Activated CD4-positive, alpha-beta T cell treated with anti-CD3 and anti-CD28 coated beads for 48 hours (primary cell): ENCODE measurements around the gene TMEM220.

Experiments used
- DNase-seq: peaks from one replicate; pipeline ENCODE4 v3.0.0-alpha.2; 2020

The TMEM220 gene

GRCh38 chr17:10729334-10730193 lies at the start of gene TMEM220:
TSS of gene TMEM220 (minus strand) at chr17:10730023. CDS start at chr17:10729851, 172 bp downstream.
- DNase-seq: peak; percentile 51

GRCh38 chr17:10779609-10780008 lies 49.8 kb upstream of the TMEM220 start:
- DNase-seq: no peak

- DNase-seq: no peak
Observed at GRCh38 chr17:10777890-10778289, 48.1 kb upstream of the TMEM220 start.

DNA sequence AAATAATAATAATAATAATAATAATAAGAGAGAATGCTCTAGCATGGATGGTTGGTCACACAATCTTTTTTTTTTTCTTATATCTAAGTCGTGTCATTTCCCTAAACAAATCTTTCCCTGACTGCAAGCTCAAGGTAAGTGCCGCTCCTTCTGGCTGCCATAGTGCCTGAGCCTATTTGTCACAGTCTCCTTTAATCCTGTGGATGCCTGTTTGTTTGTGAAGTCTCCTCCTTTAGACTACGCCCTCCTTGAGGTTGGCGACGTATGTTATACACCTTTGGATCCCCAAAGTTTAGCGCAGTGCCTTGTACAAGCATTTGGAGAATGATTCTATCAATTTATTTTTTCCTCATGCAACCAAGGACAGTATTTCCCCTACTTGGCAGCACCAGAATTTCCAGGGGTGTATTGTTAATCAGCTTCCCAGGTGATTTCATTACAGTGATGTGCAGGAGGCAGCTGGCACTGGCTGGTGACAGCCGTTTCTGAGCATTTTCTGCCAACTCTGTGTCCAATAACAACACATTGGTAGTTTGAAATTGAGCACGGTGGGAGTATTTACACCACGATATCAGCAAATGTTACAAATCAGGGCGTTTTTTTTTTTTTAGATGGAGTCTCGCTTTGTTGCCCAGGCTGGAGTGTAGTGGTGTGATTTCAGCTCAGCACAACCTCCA lies 47.4 kb upstream of the TMEM220 start:
- DNase-seq: no peak

- DNase-seq: no peak
Observed at GRCh38 chr17:10776381-10776780, 46.6 kb upstream of the TMEM220 start.

- no peak for DNase-seq
Observed at GRCh38 chr17:10775740-10776356, 46.0 kb upstream of the TMEM220 start.

- DNase-seq: no peak
Observed at GRCh38 chr17:10775058-10775457, 45.2 kb upstream of the TMEM220 start.

DNA sequence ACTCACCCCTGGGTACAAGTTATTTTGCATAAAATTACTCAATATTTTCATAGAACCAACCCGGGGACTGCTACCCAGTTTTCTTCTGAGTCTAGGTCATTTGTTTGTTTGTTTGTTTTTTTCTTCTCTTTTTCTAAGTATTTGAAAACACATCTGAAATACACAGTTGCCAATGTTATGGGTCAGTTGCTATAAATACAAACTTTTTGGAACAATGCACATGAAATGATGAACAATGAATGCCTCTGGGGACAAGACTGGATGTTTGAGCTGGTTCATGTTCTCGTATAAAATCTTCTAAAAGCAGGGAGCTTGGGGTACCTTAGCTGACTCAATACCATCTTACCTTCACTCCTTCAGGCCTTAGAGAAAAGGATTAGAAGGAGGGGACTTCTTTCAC lies 43.6 kb upstream of the TMEM220 start:
- no peak for DNase-seq

GRCh38 chr17:10772425-10773380 lies 42.9 kb upstream of the TMEM220 start:
- peak; percentile 76 for DNase-seq

GRCh38 chr17:10771148-10771547 lies 41.3 kb upstream of the TMEM220 start:
- no peak for DNase-seq

DNA sequence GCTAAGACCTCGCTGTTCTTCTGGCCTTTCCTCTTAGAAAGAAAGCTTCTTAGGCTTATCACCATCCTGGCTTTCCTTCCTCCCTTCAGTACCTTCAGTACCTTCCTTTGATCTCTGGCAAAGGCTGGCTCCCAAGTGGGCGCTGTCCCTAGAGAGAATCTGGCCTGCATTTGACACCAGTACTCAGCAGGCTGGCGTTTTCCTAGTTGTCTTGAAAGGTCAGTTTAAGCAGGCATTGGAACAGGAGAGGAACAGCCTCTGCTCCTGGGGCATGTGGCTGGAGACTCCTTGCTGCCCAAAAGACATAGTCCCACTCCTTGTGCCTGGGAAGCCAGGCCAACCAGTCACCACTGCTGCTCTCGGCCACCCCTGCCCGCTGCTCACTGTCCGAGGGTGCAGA lies 40.0 kb upstream of the TMEM220 start:
- DNase-seq: no peak

DNA sequence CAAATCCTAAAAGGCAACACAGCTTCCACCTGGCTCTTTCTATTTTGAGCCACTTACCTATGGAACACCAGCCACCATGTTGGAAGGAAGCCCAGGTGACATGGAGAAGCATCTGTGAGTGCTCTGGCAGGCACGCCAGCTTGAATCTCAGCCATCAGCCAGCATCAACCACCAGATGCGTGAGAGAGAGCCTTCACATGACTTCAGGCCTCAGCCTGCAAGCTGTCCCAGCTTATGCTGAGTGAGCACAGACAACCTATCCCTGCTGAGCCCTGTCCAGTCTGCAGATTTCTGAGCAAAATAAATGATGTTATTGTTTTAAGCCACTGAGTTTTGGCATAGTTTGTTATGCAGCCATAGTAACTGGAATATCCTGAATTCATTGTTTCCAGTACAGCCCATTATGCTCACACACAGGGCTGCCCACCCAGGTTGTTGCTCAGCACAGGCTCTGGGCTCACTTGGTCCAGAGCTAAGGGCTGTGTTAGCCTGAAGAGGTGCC lies 39.0 kb upstream of the TMEM220 start:
- no peak for DNase-seq

GRCh38 chr17:10767232-10767631 lies 37.4 kb upstream of the TMEM220 start:
- DNase-seq: no peak

DNA sequence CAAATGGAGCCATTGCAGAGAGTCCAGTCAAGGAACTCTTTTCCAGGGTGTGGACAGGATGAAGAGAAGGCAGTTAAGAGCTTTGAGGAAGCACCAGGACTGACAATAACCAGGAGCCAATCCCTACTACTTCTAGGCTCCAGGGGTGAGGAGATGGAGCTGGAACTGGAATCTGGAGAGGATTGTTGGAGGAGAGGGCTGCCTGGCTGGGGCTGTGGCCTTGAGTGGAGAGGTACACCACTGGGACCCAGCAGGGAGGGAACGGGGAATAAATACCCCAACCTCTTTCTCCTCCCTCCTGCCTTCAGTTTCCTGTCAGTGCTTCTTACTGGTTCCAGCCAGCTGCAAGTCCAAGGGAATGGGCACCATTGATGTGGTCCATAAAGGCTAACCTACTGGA lies 32.2 kb upstream of the TMEM220 start:
- no peak for DNase-seq

GRCh38 chr17:10761281-10761680 lies 31.5 kb upstream of the TMEM220 start:
- no peak for DNase-seq

GRCh38 chr17:10758062-10758461 lies 28.2 kb upstream of the TMEM220 start:
- no peak for DNase-seq

GRCh38 chr17:10757647-10758046 lies 27.8 kb upstream of the TMEM220 start:
- no peak for DNase-seq

DNA sequence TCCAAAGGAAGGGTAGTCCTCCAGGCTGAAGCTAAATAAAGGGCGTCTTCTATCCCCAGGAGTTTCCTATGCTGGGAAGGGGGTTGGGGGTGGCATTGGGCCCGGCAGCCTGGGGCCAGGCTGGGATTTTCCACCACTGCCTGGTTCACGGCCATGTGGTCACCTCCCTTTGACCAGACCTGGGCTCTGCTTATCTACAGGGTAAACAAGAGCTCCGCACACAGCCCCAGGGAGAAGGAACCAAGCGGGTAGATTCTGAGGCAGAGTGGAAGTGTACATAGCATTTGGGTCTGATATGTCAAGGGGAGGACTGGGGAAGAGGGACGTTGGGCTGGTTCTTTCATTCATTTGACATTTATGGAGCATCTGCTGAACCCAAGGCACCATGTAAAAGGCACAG lies 27.2 kb upstream of the TMEM220 start:
- no peak for DNase-seq

DNA sequence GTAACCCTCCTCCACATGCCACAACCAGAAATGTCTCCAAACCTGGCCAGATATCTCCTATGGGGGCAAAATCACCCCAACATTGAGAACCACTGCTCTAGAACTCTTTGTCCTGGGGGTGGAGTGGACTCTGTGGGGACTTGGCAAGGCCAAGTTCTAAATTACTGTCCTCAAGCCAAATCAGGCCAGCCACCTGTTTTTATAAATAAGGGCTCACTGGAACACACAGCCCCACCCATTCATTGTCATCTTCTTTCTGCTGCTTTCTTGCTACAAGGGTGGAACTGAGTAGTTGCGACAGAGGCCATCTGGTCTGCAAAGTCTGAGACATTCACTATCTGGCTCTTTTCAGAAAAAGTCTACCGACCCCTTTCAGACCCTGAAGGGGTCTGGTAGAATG lies 26.8 kb upstream of the TMEM220 start:
- no peak for DNase-seq

- no peak for DNase-seq
Observed at GRCh38 chr17:10756185-10756584, 26.4 kb upstream of the TMEM220 start.

- no peak for DNase-seq
Observed at GRCh38 chr17:10755592-10756127, 25.8 kb upstream of the TMEM220 start.
